NB4 (cell line): Measurements from ENCODE around the gene CSF1R.
A peak's percentile ranks its signal among the peaks of the same experiment; 100 is the strongest.
"Not testable (repeated sequence)": the region's sequence is repeated elsewhere in the genome, so short reads cannot be mapped to it uniquely, and the experiment has no call there.

ENCODE experiments used
- DNase-seq: peaks from one replicate; pipeline ENCODE4 v3.0.0; 2010; ENCODE audit warnings: low read depth
- H3K4me3 ChIP-seq: one replicate; pipeline ENCODE4 v1.5.1; 2011; ENCODE audit warnings: mild to moderate bottlenecking, low read depth, low read length, moderate library complexity
- MAX ChIP-seq: IDR thresholded peaks from 2 replicates; pipeline ENCODE4 v1.6.1; 2011; ENCODE audit warnings: low read depth, low read length
- MYC ChIP-seq: IDR thresholded peaks from 2 replicates; pipeline ENCODE4 v1.6.1; 2011; ENCODE audit warnings: low read depth, low read length
- POLR2A ChIP-seq: IDR thresholded peaks from 2 replicates; pipeline ENCODE4 v1.6.1; 2011; ENCODE audit warnings: mild to moderate bottlenecking; ENCODE audit not compliant: insufficient read length; ENCODE audit errors: extremely low read depth
- TF ChIP-seq, protein P1 (sequence below): IDR thresholded peaks from one replicate; pipeline ENCODE4 v1.5.1; 2012; ENCODE audit warnings: low read depth, low read length

Gene CSF1R

DNA sequence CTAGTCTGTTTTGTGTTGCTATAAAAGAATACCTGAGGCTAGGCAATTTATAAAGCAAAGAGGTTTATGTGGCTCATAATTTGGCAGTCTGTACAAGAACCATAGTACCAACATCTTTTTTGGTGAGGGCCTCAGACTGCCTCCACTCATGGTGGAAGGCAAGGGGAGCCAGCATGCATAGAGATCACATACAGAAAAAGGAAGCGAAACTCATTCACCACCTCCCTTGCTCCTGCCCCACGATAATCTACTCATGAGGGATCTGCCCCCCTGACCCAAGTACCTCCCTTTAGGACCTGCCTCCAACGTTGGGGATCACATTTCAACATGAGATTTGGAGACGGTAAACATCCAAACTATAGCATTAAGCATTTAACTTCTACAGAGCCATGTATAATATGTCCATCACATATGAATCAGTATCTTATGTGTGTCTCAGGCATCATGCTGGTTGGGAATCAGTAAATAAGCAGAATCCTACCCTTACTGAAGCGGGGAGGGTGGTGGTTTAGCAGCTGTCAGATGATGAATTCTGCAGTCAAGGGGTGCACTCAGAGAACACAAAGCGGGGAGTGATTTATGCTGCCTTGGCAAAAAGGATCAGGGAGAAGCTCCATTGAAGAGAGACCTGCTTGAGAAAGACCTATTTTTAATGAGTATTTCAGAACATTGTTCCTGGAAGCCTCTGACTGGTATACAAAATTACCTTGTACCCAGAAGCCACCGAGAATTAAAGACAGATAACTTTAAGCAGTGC is 51.0 kb downstream of the CSF1R start:
- peak; percentile 82 for DNase-seq
- TF ChIP-seq, protein P1, sequence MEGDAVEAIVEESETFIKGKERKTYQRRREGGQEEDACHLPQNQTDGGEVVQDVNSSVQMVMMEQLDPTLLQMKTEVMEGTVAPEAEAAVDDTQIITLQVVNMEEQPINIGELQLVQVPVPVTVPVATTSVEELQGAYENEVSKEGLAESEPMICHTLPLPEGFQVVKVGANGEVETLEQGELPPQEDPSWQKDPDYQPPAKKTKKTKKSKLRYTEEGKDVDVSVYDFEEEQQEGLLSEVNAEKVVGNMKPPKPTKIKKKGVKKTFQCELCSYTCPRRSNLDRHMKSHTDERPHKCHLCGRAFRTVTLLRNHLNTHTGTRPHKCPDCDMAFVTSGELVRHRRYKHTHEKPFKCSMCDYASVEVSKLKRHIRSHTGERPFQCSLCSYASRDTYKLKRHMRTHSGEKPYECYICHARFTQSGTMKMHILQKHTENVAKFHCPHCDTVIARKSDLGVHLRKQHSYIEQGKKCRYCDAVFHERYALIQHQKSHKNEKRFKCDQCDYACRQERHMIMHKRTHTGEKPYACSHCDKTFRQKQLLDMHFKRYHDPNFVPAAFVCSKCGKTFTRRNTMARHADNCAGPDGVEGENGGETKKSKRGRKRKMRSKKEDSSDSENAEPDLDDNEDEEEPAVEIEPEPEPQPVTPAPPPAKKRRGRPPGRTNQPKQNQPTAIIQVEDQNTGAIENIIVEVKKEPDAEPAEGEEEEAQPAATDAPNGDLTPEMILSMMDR = no peak
- TF ChIP-seq POLR2A (no peak), MAX (no peak), MYC (no peak)
- H3K4me3 ChIP-seq = no peak overlapping the region

DNA sequence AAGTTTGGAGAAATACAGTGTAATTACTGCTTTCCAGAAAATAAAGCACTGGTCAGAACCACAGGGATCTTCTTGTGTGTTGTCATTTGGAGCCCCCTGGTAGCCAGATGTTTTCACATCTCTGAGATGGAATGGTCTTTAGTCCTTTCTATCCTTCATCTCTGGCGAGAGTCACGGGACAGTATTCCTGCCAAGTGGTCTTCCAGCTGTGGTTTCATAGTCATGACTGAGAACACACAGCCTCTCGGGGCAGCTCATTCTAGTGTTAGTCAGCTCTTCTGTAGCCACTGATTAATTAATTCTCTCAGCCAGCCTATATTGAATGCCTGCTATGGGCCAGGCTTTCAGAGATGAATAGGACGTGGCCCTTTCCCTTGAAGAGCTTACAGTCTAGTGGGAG is 51.7 kb downstream of the CSF1R start:
- H3K4me3 ChIP-seq = no peak overlapping the region
- no peak for DNase-seq
- TF ChIP-seq POLR2A (no peak), MYC (no peak), MAX (no peak)
- TF ChIP-seq, protein P1 = no peak

DNA sequence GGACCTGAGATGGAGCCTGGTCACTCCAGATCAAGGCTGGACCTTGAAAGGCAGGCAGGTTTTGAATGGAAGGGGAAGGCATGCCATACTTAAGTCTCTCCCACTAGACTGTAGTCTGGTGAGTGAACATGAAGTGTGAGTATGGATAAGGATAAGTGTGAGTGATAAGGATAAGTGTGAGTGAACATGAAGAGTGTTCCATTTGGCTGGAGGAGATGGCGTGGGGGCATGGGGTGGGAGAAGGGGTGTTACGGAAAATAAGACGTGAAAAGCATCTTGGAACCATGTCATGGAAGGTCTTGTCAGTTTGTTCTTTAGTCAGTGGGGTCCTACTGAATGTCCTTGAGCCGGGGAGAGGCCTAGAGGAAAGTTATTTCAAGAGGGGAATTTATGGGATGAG is 53.0 kb downstream of the CSF1R start:
- DNase-seq = no peak
- TF ChIP-seq, protein P1 = no peak
- no peak for TF ChIP-seq MAX
- no peak for TF ChIP-seq MYC
- no peak for TF ChIP-seq POLR2A
- no peak overlapping the region for H3K4me3 ChIP-seq

- not testable (repeated sequence) for DNase-seq, H3K4me3 ChIP-seq
Observed at GRCh38 chr5:150028047-150028446, 58.3 kb downstream of the CSF1R start.

GRCh38 chr5:150026682-150027172 is 59.6 kb downstream of the CSF1R start:
- DNase-seq = no peak
- H3K4me3 ChIP-seq = no peak overlapping the region
- TF ChIP-seq POLR2A = no peak

- H3K4me3 ChIP-seq = no peak overlapping the region
- peak; percentile 49 for DNase-seq
- TF ChIP-seq, protein P1 = peak; percentile 10
- no peak for TF ChIP-seq MAX
Observed at GRCh38 chr5:150024346-150024984, 61.9 kb downstream of the CSF1R start.

DNA sequence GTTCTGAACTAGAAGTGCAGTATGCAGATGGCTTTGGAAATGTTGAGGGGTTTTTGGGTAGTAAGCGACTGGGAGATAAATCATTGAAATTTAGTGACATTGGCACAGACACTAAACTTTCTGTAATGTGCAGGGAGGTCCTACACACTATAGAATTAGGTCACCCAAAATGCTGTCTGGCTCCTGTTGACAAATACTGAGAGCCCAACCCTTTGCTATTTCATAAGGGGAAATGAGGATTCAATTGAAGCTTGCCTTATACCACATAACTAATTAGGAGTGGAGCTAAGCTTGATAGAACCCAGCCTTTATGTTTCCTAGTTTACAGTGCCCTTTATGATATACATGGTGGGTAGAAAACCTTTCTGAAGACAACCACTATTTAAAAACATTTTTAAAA is 63.2 kb downstream of the CSF1R start:
- TF ChIP-seq POLR2A (no peak), MAX (no peak), MYC (no peak)
- TF ChIP-seq, protein P1 = no peak
- no peak overlapping the region for H3K4me3 ChIP-seq
- no peak for DNase-seq
